Measurements from ENCODE around the gene POU6F1. TPM values are rescaled to one million over a fixed set of nuclear protein-coding genes. Genes with fewer than 3 reads are reported as not detected.

Gene POU6F1
- total and polyA plus RNA-seq, 4 donors: 0.33 to 2.8 (median 1.6) TPM

DNA sequence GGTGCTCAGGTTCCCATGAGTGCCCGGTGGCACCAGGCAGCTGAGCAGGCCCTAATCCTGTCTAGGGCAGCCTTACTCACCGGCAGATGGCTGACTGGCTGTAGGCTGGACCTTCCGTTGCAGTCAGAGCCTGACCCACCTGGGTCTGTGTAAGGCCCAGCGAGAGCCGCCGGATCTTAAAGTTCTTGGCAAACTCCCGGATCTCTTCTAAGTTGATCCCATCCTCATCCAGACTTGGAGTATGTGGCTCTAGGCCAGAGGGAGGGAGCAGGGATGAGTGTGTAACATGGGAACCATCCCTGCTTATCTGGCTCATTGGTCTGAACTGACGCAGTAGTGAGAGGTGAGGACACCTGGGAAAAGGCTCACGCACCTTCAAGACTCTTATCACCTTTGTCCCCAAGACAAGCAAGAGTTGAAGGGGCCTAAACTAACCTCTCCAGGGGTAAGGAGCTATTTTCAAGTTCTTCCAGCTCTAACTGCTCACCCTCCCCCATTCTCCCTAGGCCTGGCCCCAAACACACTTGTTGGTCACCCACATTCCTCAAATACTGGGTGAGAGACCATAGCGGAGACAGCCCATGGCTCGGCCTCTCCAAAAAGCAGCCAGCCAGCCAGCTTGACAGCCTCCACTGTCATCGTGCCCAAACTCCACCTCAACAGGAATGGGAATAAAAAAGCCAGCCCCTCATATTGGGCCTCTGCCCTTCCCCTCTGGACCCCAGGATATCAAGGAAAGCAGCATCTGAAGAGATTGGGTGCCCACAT is 26.2 kb downstream of the POU6F1 start:
- no peak for DNase-seq (ENCODE audit: low spot score)

DNA sequence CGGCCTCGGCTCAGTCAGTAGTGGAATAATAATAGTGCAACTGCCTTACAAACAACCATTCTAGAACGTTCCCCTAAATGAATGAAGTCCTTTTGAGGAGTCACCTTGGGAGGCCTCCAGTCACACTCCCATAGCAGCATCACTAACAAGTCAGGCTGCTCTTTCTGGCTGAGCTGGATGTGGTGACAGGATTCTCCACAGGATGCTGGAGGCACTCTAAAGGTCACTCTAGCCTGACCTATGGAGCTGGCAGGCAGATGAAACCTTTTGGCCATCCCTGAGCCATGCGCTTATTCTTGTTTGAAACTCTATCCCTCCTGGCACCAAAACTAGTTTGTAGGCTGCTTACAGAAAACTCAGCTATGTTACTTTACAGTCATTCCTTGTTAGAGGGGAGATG is 27.0 kb downstream of the POU6F1 start:
- no peaks in the 10 kb centered on the region for H3K9me3 ChIP-seq (ENCODE audit: control insufficient read depth in 4 of 4, low read length in 3 of 4)
- H3K36me3 ChIP-seq (ENCODE audit: control insufficient read depth in 4 of 4, insufficient read depth in 3 of 4, low read depth in 1 of 4, low read length in 3 of 4): peaks cover 0 to 3% (median 0%) of the 10 kb centered on the region in 4 donors
- no peak for DNase-seq (ENCODE audit: low spot score)
- H3K27me3 ChIP-seq (ENCODE audit: control insufficient read depth in 4 of 4, insufficient read depth in 4 of 4, low read length in 3 of 4): no peaks in the 10 kb centered on the region
- no peaks in the 10 kb centered on the region for H3K4me1 ChIP-seq (ENCODE audit: control insufficient read depth in 4 of 4, insufficient read depth in 4 of 4, low read length in 3 of 4)
- no peak for TF ChIP-seq FOXA2 (IDR thresholded peaks at IDR 0.05)
- no peak for TF ChIP-seq HNF4G (IDR thresholded peaks at IDR 0.05)
- TF ChIP-seq GABPA (IDR thresholded peaks at IDR 0.05 in 1 of 2, conservative IDR thresholded peaks at IDR 0.05 in 1 of 2): no peak
- TF ChIP-seq, protein P1, sequence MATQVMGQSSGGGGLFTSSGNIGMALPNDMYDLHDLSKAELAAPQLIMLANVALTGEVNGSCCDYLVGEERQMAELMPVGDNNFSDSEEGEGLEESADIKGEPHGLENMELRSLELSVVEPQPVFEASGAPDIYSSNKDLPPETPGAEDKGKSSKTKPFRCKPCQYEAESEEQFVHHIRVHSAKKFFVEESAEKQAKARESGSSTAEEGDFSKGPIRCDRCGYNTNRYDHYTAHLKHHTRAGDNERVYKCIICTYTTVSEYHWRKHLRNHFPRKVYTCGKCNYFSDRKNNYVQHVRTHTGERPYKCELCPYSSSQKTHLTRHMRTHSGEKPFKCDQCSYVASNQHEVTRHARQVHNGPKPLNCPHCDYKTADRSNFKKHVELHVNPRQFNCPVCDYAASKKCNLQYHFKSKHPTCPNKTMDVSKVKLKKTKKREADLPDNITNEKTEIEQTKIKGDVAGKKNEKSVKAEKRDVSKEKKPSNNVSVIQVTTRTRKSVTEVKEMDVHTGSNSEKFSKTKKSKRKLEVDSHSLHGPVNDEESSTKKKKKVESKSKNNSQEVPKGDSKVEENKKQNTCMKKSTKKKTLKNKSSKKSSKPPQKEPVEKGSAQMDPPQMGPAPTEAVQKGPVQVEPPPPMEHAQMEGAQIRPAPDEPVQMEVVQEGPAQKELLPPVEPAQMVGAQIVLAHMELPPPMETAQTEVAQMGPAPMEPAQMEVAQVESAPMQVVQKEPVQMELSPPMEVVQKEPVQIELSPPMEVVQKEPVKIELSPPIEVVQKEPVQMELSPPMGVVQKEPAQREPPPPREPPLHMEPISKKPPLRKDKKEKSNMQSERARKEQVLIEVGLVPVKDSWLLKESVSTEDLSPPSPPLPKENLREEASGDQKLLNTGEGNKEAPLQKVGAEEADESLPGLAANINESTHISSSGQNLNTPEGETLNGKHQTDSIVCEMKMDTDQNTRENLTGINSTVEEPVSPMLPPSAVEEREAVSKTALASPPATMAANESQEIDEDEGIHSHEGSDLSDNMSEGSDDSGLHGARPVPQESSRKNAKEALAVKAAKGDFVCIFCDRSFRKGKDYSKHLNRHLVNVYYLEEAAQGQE (IDR thresholded peaks at IDR 0.05): no peak
- no peak overlapping the region for H3K4me3 ChIP-seq (ENCODE audit: low read depth in 1 of 3, low read length in 3 of 3)
- 93% methylated on average over 4 of the region's 4 CpGs for WGBS
- no peak overlapping the region for H3K27ac ChIP-seq (ENCODE audit: low read depth in 1 of 2, low read length in 2 of 2)
- no peak overlapping the region for H3K9ac ChIP-seq (ENCODE audit: low read depth in 1 of 2, low read length in 2 of 2)

More for the DNA sequence above, 26.2 kb downstream of the POU6F1 start:
- no peak overlapping the region for H3K9ac ChIP-seq (ENCODE audit: low read depth in 1 of 2, low read length in 2 of 2)
- no peaks in the 10 kb centered on the region for H3K27me3 ChIP-seq (ENCODE audit: control insufficient read depth in 4 of 4, insufficient read depth in 4 of 4, low read length in 3 of 4)
- no peak overlapping the region for H3K27ac ChIP-seq (ENCODE audit: low read depth in 1 of 2, low read length in 2 of 2)
- H3K4me1 ChIP-seq (ENCODE audit: control insufficient read depth in 4 of 4, insufficient read depth in 4 of 4, low read length in 3 of 4): no peaks in the 10 kb centered on the region
- H3K4me3 ChIP-seq (ENCODE audit: low read depth in 1 of 3, low read length in 3 of 3): no peak overlapping the region
- TF ChIP-seq HNF4G (IDR thresholded peaks at IDR 0.05) (no peak), FOXA2 (IDR thresholded peaks at IDR 0.05) (no peak), GABPA (IDR thresholded peaks at IDR 0.05 in 1 of 2, conservative IDR thresholded peaks at IDR 0.05 in 1 of 2) (no peak), YY1 (IDR thresholded peaks at IDR 0.05) (no peak), SP1 (IDR thresholded peaks at IDR 0.05) (no peak), HNF4A (conservative IDR thresholded peaks at IDR 0.05) (no peak), NR2F2 (IDR thresholded peaks at IDR 0.05) (no peak), RAD21 (IDR thresholded peaks at IDR 0.05) (no peak), TAF1 (conservative IDR thresholded peaks at IDR 0.05) (no peak), EGR1 (IDR thresholded peaks at IDR 0.05; ENCODE audit: low read depth in 2 of 2) (no peak)
- TF ChIP-seq, protein P2, sequence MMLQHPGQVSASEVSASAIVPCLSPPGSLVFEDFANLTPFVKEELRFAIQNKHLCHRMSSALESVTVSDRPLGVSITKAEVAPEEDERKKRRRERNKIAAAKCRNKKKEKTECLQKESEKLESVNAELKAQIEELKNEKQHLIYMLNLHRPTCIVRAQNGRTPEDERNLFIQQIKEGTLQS (IDR thresholded peaks at IDR 0.05): no peak
- TF ChIP-seq, protein P3, sequence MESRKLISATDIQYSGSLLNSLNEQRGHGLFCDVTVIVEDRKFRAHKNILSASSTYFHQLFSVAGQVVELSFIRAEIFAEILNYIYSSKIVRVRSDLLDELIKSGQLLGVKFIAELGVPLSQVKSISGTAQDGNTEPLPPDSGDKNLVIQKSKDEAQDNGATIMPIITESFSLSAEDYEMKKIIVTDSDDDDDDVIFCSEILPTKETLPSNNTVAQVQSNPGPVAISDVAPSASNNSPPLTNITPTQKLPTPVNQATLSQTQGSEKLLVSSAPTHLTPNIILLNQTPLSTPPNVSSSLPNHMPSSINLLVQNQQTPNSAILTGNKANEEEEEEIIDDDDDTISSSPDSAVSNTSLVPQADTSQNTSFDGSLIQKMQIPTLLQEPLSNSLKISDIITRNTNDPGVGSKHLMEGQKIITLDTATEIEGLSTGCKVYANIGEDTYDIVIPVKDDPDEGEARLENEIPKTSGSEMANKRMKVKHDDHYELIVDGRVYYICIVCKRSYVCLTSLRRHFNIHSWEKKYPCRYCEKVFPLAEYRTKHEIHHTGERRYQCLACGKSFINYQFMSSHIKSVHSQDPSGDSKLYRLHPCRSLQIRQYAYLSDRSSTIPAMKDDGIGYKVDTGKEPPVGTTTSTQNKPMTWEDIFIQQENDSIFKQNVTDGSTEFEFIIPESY (IDR thresholded peaks at IDR 0.05): no peak
- TF ChIP-seq, protein P4, sequence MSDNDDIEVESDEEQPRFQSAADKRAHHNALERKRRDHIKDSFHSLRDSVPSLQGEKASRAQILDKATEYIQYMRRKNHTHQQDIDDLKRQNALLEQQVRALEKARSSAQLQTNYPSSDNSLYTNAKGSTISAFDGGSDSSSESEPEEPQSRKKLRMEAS (IDR thresholded peaks at IDR 0.05): no peak
- 96% methylated on average over 12 of the region's 12 CpGs for WGBS
- H3K9me3 ChIP-seq (ENCODE audit: control insufficient read depth in 4 of 4, low read length in 3 of 4): no peaks in the 10 kb centered on the region
- H3K36me3 ChIP-seq (ENCODE audit: control insufficient read depth in 4 of 4, insufficient read depth in 3 of 4, low read depth in 1 of 4, low read length in 3 of 4): peaks cover 0 to 3% (median 0%) of the 10 kb centered on the region in 4 donors
